OCI-LY7 (cell line): ENCODE results near the gene WNT2.

ENCODE experiments used
- EZH2phosphoT487 ChIP-seq: fragments of 200-600 bp; sonication (generic); IDR thresholded peaks from 2 replicates; pipeline ENCODE4 v1.6.1; 2018; ENCODE audit warnings: low read depth, borderline replicate concordance, mild to moderate bottlenecking, mixed run types, antibody characterized with exemption, low read length, moderate library complexity, mixed read lengths
- TF ChIP-seq, protein P1 (sequence below): fragments of 200-600 bp; sonication (generic); conservative IDR thresholded peaks from 2 replicates; pipeline ENCODE4 v1.5.1; 2014; ENCODE audit warnings: mild to moderate bottlenecking, antibody characterized with exemption, low read length, moderate library complexity, mixed read lengths

DNA sequence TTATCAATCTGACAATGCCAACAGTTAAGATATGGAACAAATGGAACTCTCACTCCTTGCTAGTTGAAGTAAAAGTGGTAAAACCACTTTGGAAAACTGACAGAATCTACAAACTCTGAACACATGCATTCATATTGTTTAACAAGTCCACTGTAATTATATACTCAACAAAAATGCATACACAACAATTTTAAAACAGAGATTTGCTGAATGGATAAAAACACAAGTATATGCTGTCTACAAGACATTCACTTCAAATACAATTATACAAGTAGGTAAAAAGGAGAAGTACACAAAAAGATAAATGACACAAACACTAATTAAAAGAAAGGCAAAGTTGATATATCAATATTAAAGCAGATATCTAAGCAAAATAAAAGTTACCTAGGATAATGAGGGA is 9.2 kb upstream of the WNT2 start:
- TF ChIP-seq, protein P1, sequence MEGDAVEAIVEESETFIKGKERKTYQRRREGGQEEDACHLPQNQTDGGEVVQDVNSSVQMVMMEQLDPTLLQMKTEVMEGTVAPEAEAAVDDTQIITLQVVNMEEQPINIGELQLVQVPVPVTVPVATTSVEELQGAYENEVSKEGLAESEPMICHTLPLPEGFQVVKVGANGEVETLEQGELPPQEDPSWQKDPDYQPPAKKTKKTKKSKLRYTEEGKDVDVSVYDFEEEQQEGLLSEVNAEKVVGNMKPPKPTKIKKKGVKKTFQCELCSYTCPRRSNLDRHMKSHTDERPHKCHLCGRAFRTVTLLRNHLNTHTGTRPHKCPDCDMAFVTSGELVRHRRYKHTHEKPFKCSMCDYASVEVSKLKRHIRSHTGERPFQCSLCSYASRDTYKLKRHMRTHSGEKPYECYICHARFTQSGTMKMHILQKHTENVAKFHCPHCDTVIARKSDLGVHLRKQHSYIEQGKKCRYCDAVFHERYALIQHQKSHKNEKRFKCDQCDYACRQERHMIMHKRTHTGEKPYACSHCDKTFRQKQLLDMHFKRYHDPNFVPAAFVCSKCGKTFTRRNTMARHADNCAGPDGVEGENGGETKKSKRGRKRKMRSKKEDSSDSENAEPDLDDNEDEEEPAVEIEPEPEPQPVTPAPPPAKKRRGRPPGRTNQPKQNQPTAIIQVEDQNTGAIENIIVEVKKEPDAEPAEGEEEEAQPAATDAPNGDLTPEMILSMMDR: no peak
- no peak for TF ChIP-seq EZH2phosphoT487
